GM21360 (cell line): ENCODE measurements around the gene FAM228A.
A peak's percentile ranks its signal among the peaks of the same experiment; 100 is the strongest.
"Not testable (repeated sequence)": the region's sequence is repeated elsewhere in the genome, so short reads cannot be mapped to it uniquely, and the experiment has no call there.

Experiments used
- ATAC-seq: cut with Tn5 transposase; IDR thresholded peaks from one replicate; pipeline ENCODE4 v1.9.1; 2021; ENCODE audit warnings: mild to moderate bottlenecking, moderate library complexity; ENCODE audit not compliant: unreplicated experiment

Gene FAM228A

DNA sequence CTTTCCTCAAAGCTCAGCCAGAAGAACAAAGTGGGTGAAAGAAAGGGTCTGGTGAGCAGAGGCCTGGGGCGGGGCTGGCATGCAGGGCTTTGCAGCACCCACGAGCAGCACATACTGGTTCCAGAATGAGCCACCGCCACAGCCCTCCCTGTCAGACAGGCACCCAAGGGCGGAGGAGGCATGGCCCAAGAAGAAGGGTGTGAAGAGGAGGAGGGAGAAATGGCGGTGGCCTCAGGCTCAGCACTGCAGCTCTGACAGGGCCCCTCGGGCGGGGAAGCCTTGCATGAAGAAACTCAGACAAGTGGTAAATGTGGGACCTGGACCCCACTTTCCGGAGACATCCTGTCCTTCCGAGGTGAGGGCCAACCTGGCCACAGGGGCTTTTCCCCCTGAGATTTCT is 15.7 kb downstream of the FAM228A start:
- ATAC-seq, result no peak

- ATAC-seq, result no peak
Observed at GRCh38 chr2:24191156-24191555, 16.3 kb downstream of the FAM228A start.

GRCh38 chr2:24191848-24192247 is 17.0 kb downstream of the FAM228A start:
- ATAC-seq, result no peak

DNA sequence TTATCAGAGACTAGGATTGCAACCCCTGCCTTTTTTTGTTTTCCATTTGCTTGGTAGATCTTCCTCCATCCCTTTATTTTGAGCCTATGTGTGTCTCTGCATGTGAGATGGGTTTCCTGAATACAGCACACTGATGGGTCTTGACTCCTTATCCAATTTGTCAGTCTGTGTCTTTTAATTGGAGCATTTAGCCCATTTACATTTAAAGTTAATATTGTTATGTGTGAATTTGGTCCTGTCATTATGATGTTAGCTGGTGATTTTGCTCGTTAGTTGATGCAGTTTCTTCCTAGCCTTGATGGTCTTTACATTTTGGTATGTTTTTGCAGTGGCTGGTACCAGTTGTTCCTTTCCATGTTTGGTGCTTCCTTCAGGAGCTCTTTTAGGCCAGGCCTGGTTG is 22.4 kb downstream of the FAM228A start:
- not testable (repeated sequence) for ATAC-seq

DNA sequence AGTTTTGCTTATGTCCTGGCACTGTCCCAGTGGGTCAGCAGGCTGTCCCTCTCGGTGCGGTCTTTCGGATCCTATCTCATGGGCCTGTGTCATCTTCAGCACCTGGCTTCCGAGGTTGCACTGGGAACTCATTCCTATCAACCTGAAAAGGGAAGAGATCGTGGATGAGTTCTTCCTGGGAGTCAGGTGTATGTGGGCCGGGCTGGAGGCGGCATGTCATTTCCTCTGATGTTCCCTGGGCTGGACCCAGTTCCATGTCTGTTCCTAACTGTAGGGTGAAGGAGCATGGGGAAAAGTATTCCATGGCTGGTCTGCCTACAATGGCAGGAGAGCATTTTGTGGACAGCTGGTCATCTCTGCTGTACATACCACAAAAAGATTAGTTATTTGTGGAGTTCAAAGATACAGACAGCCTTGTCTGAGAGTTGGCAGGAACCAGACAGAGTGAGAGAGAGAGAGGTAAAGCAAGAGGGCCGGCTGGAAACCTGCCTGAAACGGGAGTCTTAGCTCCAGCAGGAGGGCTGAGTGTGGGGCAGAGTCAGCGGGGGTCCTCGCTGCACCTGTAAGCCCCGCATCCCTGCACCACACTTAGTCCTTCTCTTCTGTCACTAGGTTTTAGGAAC is 25.2 kb downstream of the FAM228A start:
- ATAC-seq, result no peak

GRCh38 chr2:24200799-24201198 is 25.9 kb downstream of the FAM228A start:
- ATAC-seq, result no peak

GRCh38 chr2:24203029-24203786 is 28.4 kb downstream of the FAM228A start:
- ATAC-seq, result no peak

GRCh38 chr2:24203787-24204150 is 28.9 kb downstream of the FAM228A start:
- no peak for ATAC-seq

GRCh38 chr2:24204505-24204904 is 29.7 kb downstream of the FAM228A start:
- ATAC-seq, result no peak

- ATAC-seq, result no peak
Observed at GRCh38 chr2:24205131-24205530, 30.3 kb downstream of the FAM228A start.

DNA sequence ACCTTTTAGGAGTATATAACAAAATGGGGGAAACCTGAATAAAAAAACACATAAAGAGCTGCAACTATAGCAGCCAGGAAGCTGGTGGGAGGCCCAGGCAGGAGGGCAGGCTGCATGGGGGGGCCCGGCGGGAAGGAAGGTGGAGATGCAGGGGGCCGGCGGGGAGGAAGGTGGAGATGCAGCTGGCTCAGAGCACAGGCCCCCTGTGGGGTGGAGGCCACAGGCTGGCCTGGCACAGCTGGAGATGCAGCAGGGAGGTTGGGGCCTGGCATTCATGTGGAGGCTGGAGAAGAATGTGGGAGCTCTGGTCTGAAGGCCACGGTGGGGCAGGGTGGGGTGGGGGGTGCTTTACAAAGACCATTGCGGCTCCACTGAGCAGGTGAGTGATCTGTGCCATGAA is 31.4 kb downstream of the FAM228A start:
- no peak for ATAC-seq

DNA sequence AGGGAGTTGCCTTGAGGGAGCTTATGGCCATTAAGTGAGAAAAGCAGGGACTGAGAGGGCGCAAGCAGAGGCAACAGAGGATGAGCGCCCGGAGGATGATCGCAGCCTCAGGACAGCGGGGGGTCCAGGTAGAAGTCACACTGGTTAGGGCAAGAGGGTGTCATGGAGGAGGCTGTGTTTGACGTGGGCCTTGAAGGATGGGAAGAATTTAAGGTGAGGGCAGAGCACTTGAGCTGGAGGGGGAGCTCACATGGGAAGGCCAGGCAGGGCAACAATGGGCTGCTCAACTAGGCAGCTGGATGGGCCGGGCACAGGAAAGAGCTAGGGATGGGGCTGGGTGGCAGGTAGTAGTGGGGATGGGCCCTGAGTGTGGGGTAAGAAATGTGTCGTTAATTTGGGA is 31.9 kb downstream of the FAM228A start:
- no peak for ATAC-seq

DNA sequence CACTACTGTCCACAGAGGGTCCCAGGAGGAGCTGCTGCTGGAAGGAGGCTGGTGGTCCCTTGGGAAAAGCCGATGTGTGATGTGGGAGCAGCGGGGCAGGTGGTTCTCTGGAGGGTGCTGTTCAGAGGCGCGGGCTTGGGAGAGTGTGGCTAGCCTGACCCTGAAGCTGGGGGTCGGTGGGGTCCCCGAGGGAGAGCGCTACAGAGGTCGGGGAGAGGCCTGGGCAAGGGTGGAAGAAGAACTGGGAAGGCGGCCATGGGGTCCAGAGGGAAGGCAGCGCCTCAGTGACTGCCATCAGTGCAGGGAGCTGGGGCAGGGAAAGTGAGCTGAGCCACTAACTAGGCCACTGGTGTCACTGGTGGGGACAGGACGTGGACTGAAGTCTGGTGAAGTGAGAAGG is 32.5 kb downstream of the FAM228A start:
- no peak for ATAC-seq

DNA sequence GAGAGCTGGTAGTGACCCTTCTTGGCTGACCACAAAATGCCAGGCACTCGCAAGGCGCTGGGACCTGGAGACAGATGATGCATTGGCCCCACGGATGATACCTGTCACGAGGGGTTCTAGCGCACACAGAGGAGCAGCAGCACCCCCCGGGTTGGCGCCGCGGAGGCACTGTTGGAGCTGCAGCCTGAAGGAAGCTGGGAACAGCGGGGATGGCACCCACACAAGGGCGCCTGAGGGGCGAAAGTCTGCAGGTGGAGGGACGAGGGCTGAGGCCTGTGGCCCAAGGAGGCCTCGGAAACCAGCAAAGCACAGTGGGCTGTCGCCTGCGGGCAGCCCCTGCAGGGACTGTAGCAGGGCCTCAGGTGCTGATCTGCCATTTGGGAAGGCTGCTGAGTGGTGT is 33.6 kb downstream of the FAM228A start:
- ATAC-seq, result no peak

- ATAC-seq, result no peak
Observed at GRCh38 chr2:24209389-24210105, 34.7 kb downstream of the FAM228A start.

DNA sequence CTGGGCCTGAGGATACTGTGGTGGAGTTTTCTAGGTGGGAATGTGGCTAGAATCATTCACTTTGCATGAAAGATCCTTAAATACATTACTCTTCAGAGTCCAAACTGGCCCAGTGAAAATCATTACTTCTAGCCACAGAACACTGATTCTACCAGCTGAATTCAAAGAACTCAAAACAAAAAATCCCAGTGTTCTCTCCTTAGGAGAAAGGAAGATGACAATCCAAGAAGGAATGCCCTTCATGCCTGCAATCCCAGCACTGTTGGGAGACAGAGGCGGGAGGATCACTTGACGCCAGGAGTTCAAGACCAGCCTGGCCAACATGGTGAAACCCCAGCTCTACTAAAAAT is 35.2 kb downstream of the FAM228A start:
- no peak for ATAC-seq

DNA sequence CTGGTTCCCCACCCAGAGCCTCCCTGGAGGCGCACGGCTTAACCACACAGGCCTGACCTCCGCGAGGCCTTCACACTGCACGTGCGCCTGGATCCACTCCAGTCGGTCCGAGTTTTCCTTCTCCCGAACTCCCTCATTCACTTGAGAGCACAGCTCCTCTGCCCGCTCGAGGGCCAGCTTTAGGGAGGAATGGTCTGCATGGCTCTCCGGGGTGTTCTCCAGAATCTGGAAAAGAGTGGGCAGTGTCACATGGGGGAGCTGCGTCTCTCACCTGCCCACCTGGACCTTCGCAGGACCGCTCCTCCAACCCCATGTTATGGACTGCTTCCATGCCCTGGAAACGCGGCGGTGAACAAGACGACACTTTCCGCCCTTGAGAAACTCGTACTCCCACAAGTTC is 35.9 kb downstream of the FAM228A start:
- ATAC-seq, result no peak

DNA sequence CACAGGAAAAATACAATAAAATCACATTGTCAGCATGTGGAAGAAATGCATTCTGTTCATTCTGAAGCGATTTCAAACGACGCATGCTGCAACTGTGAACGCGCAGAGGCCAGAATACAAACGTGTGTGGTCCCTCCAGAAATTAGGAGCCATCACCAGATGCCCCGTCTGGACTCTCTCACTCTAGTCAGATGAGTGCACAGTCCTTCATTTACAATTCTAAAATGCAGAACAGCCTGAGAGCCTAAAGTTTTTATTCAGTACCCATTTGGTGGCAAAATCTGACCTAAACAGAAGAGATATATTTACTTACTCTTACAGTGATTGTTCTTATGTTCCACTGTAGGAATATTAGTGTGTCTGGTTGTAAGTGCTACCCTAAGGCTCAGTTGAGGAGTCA is 36.6 kb downstream of the FAM228A start:
- ATAC-seq, result no peak

- peak; percentile 91 for ATAC-seq
Observed at GRCh38 chr2:24214880-24215279, 40.0 kb downstream of the FAM228A start.

DNA sequence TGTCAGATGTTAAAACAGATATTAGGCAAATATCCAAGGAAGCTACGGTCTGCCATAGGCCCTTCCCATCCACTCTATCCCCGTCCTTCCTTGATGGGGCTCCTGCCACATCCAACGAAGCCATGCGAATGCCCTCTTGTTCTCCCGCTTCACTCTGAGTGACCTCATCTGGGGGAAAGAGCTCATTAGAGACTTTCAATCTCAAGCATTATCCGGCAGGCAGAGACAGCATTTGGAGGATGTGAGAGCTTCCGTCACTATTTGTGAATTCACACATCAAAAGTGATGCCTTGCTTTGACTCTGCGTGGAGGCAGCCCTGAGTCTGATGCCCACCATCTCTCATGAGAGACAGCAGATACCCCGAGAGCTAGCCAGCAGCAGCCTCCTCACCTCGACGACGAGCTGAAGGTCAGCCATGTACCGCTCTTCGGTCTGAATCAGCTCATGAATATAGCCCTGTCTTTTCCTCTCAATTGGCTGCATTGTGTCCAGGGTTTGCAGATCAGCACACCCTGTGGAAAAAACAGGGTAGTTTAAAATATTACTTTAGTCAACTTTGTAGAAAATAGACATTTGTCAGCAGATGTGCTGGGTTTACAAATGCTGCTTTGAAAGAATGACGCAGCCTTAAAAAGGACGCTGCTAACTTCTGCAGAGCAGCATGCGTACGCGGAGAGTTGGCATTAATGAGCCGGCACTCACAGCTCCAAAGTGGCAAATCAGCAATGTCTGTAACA is 45.9 kb downstream of the FAM228A start:
- no peak for ATAC-seq

DNA sequence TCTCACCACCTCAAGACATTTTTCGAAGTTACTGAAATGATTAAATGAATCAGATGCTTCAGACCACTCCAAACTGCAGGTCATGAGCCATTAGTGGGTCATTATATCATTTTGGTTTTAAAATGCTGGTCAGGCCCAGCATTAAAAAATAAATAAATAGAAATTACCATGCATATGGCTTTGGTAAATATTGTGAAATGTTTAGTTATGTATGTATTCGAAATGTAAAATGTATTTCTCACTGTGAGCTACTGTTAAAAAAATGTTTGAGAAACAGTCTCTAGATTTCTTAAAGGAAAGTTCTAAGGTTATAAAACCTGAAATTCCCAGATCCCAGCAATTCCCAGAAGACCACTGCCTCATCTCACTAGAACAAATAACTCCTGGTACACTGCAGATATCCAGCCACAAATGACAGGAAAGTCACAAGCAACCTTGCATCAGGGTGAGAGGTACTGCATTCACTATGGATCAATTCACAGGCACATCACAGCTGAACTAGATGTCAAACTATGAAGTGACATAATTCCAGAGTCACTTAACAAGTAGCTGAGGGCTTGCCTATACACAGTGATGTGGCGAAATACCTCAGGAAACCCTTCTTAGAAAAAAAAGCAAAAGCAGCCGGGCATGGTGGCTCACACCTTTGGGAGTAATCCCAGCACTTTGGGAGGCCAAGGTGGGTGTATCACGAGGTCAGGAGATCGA is 46.6 kb downstream of the FAM228A start:
- no peak for ATAC-seq
